WERI-Rb-1 (cell line): ENCODE results near the gene RHNO1.

Experiments
- DNase-seq: peaks from one replicate; pipeline ENCODE4 v3.0.0-alpha.2; 2020
- H3K27ac ChIP-seq: fragments of 250-450 bp; sonication (Bioruptor Pico); 2 replicates; pipeline ENCODE4 v1.5.1; 2020; ENCODE audit warnings: mild to moderate bottlenecking, moderate library complexity
- H3K27me3 ChIP-seq: fragments of 250-450 bp; sonication (Bioruptor Pico); 2 replicates; pipeline ENCODE4 v1.5.1; 2021; ENCODE audit warnings: mild to moderate bottlenecking, low read depth, moderate library complexity; ENCODE audit not compliant: insufficient read depth, severe bottlenecking
- H3K36me3 ChIP-seq: fragments of 250-450 bp; sonication (Bioruptor Pico); 2 replicates; pipeline ENCODE4 v1.5.1; 2020; ENCODE audit warnings: mild to moderate bottlenecking, moderate library complexity
- H3K4me3 ChIP-seq: 2 replicates; pipeline ENCODE4 v1.5.1; 2011; ENCODE audit warnings: low read depth, mild to moderate bottlenecking, control low read depth, low read length
- H3K9me3 ChIP-seq: fragments of 250-450 bp; sonication (Bioruptor Pico); 2 replicates; pipeline ENCODE4 v1.5.1; 2021; ENCODE audit warnings: mild to moderate bottlenecking, moderate library complexity; ENCODE audit not compliant: severe bottlenecking
- CTCF ChIP-seq: IDR thresholded peaks from 2 replicates; pipeline ENCODE4 v1.5.1; 2011; ENCODE audit warnings: low read depth, mild to moderate bottlenecking, control low read depth, inconsistent platforms, low read length

RHNO1 gene

GRCh38 chr12:2834581-2835491, 42.2 kb upstream of the RHNO1 start, which contains the start of gene NRIP2:
Gene NRIP2 (minus strand): TSS chr12:2835035. CDS start chr12:2834983, 52 bp downstream.
- no peak within 1 kb of the TSS for H3K4me3 ChIP-seq
- TF ChIP-seq CTCF = no peak
- no peak for DNase-seq
- H3K27me3 ChIP-seq = no peaks in the 10 kb centered on the region
- H3K9me3 ChIP-seq = no peaks in the 10 kb centered on the region
- H3K36me3 ChIP-seq = no peaks in the 10 kb centered on the region; the same call in 1 of the 2 replicates
- H3K27ac ChIP-seq = no peak within 1 kb of the TSS

- Histone ChIP-seq H3K27me3 (no peaks in the 10 kb centered on the region), H3K27ac (no peak overlapping the region), H3K36me3 (no peaks in the 10 kb centered on the region; the same call in 1 of the 2 replicates), H3K9me3 (no peaks in the 10 kb centered on the region), H3K4me3 (no peak overlapping the region)
- TF ChIP-seq CTCF = no peak
- DNase-seq = no peak
These were observed 41.2 kb upstream of the RHNO1 start for GRCh38 chr12:2835691-2836403.

GRCh38 chr12:2836574-2836973, 40.4 kb upstream of the RHNO1 start:
- Histone ChIP-seq H3K4me3 (no peak overlapping the region), H3K36me3 (no peaks in the 10 kb centered on the region; the same call in 1 of the 2 replicates), H3K27me3 (no peaks in the 10 kb centered on the region), H3K9me3 (no peaks in the 10 kb centered on the region), H3K27ac (no peak overlapping the region)
- DNase-seq = no peak
- TF ChIP-seq CTCF = no peak

- Histone ChIP-seq H3K4me3 (no peak overlapping the region), H3K9me3 (no peaks in the 10 kb centered on the region), H3K27ac (no peak overlapping the region), H3K27me3 (no peaks in the 10 kb centered on the region), H3K36me3 (no peaks in the 10 kb centered on the region)
- no peak for DNase-seq
- TF ChIP-seq CTCF = no peak
These were observed 35.9 kb upstream of the RHNO1 start for GRCh38 chr12:2841056-2841650.

- H3K27ac ChIP-seq = no peak overlapping the region
- H3K27me3 ChIP-seq = no peaks in the 10 kb centered on the region
- no peaks in the 10 kb centered on the region for H3K9me3 ChIP-seq
- TF ChIP-seq CTCF = no peak
- no peak for DNase-seq
- no peaks in the 10 kb centered on the region for H3K36me3 ChIP-seq
- H3K4me3 ChIP-seq = no peak overlapping the region
These were observed 34.1 kb upstream of the RHNO1 start for GRCh38 chr12:2842948-2843347.
